Activated CD4-positive, CD25-positive, alpha-beta regulatory T cell treated with anti-CD3 and anti-CD28 coated beads, Interleukin-2, amount 50 U/mL, for 16 hours (primary cell): ENCODE measurements around the gene MEIOC.
"Not testable (repeated sequence)": the region's sequence is repeated elsewhere in the genome, so short reads cannot be mapped to it uniquely, and the experiment has no call there.

ENCODE experiments used
- DNase-seq: peaks from one replicate; pipeline ENCODE4 v3.0.0-alpha.2; 2020; ENCODE audit warnings: low read depth, low spot score

The MEIOC gene

DNA sequence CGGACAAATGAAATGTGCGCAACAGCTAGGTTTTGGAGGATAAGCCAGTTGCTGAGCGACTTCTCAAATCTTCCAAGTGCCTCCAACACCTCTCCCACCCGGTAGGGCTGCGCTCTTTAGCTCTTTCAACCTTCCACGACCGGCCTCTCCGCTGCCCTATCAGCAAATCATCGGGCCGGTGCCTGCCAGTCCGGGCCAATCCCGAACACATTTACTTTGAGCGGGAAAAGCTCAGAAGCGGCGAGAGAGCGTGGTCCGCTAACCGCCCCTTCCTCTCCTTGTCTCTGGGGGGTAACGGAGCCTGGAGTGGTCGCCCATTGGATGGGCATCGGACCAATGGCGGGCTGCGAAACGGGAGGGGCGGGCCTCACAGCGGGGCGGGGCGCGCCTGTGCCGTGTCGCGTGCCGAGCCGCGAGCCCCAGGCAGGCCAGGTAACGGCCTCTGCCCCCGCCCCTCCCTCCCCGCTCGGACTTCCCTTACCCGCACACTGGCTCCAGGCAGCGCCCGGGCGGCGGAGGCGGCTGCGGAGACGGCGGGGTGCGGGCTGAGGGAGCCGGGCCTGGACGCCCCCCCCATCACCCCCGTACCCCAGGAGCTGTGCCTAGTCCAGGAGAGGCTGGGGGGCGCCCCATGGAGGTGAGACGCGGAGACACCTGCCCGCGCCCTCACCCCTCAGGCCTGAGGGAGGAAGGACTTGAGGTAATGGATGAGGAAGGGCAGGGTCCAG is at the start of gene MEIOC:
Gene MEIOC, plus strand, starts transcription at position 486 of the 728 bp plus-strand sequence. Its CDS starts 146 bp downstream, at position 632.
- no peak for DNase-seq

DNA sequence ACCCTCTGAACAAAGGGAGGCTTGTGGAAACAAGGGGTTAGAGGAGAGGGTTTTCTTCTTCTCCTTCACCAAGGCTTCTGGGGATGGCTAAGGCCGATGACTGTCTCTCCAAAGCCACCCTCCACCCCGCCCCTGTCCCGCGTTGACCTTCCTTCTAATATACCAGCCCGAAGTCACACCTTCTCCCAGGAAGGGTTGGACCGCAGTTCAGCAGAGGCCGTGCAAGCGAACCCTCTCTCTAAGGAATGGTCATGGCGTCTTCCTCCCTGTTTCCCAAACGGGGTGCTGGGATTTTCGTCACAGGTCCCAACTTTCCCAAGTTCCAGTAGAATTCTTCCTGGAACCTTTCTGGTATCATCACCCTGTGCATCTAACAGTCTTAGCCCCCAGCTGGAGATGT is 49.6 kb upstream of the MEIOC start:
- no peak for DNase-seq

- no peak for DNase-seq
Measured at GRCh38 chr17:44607836-44608690, 48.2 kb upstream of the MEIOC start.

DNA sequence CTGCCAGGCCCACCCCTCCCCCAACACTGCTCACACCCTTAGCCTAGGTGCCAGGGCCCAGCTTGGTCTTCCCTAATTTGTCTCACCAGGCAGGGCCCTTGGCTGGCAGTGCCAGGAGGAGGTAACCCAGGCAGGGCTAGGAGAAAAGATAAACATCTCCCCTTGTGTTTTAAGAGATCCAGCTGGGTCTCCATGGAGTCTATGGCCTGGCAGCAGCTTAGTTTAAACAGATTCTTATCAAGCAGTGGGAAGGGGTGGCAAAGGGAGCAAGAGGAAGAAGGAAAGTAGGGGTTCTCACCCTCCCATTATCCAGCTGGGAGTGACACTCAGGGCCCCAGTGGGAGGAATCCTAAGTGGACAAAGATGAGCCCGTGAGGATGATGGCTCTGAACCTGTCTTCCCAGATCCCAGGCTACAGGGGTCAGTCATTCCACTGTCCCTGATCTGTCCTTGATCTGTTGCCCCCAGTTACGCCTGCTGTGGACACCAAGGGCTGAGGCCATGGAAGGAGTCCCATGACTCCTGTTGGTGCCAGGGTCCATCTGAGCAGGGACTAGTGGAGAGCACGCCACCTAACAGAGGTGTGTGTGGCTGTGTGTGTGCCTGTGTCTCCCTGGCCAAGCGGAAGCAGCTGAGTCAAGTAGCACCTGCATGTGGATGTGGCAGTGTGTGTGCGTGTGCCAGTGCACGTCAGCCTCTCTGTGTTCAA is 47.4 kb upstream of the MEIOC start:
- no peak for DNase-seq

DNA sequence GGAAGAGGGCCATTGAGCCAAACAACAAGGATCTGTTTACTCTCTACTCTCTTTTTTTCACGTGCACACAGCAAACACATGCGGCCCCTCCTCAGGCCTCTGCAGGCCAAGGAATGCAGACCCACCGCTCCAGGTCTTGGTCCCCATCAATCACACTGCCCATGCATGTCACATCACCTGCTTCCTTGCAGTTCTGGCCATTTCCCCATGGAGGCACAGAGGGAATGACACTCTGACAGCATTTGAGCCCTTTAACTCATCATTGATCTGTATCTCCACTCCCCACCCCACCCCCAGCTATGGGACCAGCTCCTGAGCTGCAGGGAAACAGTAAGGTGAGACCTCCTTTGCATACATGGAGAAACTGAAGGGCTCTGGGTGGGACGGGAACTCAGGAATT is 45.9 kb upstream of the MEIOC start:
- no peak for DNase-seq

DNA sequence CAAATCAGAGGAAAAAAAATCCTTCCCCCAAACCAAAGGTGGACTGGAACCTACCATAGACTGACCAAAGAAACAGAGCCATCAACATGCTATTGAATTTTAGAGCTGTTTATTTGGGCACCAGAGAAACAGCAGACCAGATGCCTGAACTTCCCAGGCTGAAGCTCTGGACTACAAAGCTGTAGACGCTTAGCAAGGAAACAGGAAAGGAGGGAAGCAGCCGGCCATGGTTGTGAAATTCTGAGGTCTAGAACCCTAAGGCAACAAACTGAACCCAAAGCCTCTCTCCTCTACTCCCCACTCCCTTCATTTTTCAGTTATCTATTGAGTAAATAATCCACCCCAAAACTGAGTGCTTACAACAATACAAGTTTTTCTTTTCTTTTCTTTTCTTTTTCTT is 45.4 kb upstream of the MEIOC start:
- no peak for DNase-seq

DNA sequence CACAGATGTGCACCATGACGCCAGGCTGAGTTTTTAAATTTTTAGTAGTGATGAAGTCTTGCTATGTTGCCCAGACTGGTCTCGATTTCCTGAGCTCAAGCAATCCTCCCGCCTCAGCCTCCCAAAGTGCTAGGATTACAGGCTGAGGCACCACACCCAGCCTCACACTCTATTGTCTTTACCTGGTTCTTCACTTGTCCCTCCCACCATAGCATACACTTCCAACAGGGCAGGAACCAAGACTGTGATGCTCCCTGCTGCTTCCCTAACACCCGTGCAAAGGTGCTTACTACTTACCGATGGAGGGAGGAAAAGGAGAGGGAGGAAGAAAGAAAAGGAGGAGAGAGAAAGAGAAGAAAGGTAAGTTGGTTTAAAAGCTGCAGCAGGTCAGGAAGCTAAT is 41.4 kb upstream of the MEIOC start:
- DNase-seq, result no peak

DNA sequence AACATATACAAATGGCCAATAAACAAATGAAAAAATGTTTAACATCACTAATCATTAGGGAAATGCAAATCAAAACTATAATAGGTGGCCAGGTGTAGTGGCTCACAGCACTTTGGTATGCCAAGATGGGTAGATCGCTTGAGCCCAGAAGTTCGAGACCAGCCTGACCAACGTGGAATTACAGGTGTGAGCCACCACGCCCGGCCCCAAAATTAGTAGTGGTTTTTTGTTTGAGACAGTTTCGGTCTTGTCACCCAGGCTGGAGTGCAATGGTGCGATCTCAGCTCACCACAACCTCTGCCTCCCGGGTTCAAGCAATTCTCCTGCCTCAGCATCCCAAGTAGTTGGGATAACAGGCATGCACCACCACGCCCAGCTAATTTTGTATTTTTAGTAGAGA is 37.6 kb upstream of the MEIOC start:
- DNase-seq, result not testable (repeated sequence)

- DNase-seq, result no peak
Measured at GRCh38 chr17:44623070-44623725, 33.1 kb upstream of the MEIOC start.

GRCh38 chr17:44627513-44628242 is 28.6 kb upstream of the MEIOC start:
- DNase-seq, result no peak

DNA sequence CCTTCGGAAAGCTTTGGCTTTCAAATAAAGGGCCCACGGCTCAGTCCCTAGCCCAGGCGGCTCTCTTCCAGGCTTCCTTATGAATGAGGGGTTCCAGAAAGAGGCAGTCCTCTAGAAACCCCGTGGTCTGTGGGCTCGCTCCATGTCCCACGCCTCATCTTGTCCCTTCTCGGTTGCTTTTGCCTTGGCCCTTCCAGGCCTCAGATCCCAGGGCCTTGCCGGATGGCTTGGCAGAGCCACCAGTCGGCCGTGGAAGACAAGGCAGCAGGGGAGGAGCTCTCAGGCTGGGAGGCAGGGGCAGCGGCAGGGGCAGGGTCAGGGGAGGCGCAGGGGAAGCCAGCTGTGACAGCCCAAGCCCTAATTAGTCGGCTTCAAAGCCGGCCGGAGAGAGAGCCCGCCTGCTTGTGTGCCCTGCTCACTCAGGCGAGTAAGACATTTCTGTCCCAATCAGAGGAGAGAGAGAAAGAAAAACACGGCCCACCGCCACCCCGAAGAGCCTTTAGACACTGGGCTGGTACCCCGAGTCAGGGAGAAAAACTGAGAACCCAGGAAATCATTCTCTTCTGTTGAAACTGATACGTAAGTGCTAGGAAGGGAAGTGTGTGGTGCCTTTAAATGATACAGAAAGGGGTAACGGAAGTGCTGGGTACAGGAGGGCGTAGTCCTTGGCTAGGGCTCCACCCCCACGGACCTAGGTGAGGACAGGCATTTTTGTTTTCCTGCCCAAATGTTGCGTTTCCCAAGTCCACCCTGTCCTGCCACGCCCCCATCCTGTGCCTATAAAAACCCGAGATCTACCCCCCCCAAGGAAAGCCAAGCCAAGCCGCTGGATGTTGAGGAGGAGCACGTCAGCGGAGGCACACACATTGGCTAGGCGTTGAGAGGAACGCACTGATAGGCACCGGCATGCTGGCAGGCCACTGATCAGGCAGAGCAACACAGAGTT is 27.8 kb upstream of the MEIOC start:
- DNase-seq, result no peak

GRCh38 chr17:44629314-44629713 is 27.0 kb upstream of the MEIOC start:
- DNase-seq, result no peak

DNA sequence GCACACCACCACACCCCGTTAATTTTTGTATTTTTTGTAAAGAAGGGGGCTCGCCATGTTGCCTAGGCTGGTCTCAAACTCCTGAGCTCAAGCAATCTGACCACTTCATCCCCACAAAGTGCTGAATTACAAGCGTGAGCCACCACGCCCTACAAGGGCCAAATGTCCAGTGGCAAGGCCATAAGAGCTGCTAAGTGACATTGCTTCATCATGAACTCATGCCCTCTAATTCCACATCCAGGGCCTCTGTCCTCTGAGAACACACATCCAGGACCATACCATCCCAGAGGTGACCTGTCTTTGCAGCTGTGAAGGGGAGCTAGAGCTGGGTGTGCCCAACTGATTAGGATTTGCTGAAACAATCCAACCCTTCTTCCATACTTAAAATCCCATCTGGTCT is 25.6 kb upstream of the MEIOC start:
- no peak for DNase-seq

DNA sequence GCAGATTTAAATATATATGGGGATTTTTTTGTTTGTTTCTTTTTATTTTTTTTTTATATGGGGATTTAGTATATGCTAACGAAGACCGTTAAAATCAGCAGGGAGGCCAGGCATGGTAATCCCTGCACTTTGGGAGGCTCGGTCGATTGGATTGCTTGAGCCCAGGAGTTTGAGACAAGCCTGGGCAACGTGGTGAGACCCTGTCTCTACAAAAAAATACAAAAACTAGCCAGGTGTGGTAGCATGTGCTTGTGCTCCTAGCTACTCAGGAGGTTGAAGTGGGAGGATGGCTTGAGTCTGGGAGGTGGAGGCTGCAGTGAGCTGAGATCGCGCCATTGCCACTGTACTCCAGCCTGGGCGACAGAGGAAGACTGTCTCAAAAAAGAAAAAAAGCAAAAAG is 22.3 kb upstream of the MEIOC start:
- no peak for DNase-seq

DNA sequence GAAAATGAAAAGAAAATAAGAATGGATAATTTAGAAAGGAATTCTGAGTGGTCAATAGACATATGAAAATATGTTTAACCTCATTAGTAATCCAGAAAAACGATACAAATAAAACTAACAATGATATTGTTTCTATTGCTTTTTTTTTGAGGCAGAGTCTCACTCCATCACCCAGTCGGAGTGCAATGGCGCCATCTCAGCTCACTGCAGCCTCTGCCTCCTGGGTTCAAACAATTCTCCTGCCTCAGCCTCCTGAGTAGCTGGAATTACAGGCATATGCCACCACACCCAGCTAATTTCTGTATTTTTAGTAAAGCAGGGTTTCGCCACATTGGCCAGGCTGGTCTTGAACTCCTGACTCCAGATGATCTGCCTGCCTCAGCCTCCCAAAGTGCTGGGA is 21.9 kb upstream of the MEIOC start:
- DNase-seq, result not testable (repeated sequence)

DNA sequence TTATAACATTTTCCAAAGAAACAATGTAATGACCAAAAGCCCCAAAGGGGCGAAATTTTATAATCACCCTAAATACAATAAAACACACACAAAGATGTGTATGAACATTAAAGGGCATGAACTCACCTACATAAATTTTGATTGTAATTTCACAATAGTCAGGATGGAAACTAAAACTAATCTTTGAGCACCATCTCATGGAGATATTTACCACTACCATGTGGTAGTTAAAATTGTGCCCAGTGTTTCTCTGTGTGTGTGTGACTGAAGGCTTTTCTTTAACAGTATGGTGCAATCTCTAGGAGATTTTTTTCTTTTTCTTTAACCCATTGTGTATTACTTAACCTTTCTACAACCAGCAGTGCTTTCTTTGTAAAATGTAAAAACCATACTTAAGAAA is 19.7 kb upstream of the MEIOC start:
- DNase-seq, result no peak

DNA sequence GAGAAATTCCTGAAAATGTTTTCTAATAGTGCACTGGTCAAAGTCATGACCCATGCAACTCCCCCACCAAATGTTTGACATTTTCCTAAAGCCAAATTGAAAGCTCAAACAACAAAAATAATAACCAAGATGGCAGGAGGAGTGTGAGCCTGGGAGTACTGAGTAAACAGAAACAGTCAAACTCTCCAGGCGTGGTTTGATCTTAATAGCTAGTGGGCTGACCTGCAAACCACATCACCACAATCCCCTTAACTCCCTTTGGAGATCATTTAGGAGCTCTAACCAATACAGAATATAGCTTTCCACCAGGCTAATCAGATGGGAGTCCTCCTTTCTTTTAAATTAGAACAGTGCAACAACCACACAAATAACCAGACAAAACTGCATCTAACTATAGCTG is 19.2 kb upstream of the MEIOC start:
- DNase-seq, result no peak

- no peak for DNase-seq
Measured at GRCh38 chr17:44642834-44643233, 13.4 kb upstream of the MEIOC start.

DNA sequence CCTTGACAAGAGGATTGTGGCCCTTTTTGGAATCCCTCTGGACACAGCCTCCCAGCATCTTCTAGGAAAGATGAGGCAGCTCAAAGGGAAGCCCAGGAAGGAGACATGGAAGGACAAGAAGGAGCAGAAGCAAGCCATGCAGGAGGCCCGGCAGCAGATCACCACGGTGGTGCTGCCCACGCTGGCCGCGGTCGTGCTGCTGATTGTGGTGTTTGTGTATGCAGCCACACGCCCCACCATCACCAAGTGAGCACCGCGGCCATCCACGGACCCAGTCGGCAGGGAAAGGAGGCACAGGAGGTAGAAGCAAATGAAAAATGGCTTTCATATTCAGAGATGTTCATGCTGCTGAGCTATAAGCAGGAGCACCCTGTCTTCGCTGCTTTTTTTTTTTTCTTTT is 10.9 kb upstream of the MEIOC start:
- no peak for DNase-seq

DNA sequence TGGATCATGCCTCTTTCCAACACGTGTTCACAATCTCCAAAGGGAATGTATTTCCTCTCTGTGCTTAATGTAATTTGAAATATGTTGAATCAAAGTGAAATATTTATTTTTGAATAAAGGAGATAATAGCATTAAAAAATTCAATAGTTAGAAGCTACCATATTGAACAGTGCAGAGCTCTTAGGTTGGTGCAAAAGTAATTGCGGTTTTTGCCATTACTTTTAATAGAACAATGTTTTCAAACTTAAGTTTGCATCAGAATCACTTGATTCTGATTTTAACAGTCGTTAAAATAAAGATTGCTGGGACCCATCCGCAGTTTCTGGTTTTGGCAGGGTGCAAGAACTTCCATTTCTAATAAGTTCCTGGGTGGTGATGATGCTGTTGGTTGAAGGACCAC is 10.0 kb upstream of the MEIOC start:
- DNase-seq, result no peak
